Measurements from ENCODE around the gene RASA3.
A peak's percentile ranks its signal among the peaks of the same experiment; 100 is the strongest.

RASA3 gene

GRCh38 chr13:114142640-114143490 is 10.4 kb upstream of the RASA3 start:
- peaks cover 0 to 11% (median 0%) of the 10 kb centered on the region in 11 experiments; a peak in 4 of 22 replicates for H4K20me1 ChIP-seq
- H3K4me3 ChIP-seq, result no peak overlapping the region
- peaks cover 0 to 37% (median 0%) of the 10 kb centered on the region in 11 experiments; a peak in 7 of 22 replicates for H3K27me3 ChIP-seq
- TF ChIP-seq Cebpa-rat (IDR thresholded peaks at IDR 0.05), result no peak
- no peaks in the 10 kb centered on the region; a peak in 1 of 22 replicates for H3K9me3 ChIP-seq (replicated peaks in 1 of 11)
- H3K27ac ChIP-seq, result peak overlapping the region in 3 of 11 experiments; percentile 23 to 62 (median 28); a peak in 4 of 22 replicates
- no peaks in the 10 kb centered on the region for H3K36me3 ChIP-seq
- peak overlapping the region; percentile 79 to 93 (median 84) for H3K4me2 ChIP-seq
- H3K9ac ChIP-seq, result peak overlapping the region in 3 of 11 experiments; percentile 10 to 38 (median 32); a peak in 3 of 22 replicates
- peaks cover 54 to 80% (median 77%) of the 10 kb centered on the region in 10 experiments for H3K4me1 ChIP-seq

GRCh38 chr13:114142137-114142550 is 9.7 kb upstream of the RASA3 start:
- Histone ChIP-seq H3K9me3 (replicated peaks in 1 of 11) (no peaks in the 10 kb centered on the region; a peak in 1 of 22 replicates), H3K27me3 (peaks cover 0 to 37% (median 0%) of the 10 kb centered on the region in 11 experiments; a peak in 7 of 22 replicates), H3K36me3 (no peaks in the 10 kb centered on the region), H3K27ac (0 out of 22 replicates have a peak overlapping the region, but pooled peaks of 1 of the 11 experiments have one; percentile 62), H3K4me3 (no peak overlapping the region), H4K20me1 (peaks cover 0 to 11% (median 0%) of the 10 kb centered on the region in 11 experiments; a peak in 4 of 22 replicates), H3K9ac (no peak overlapping the region; a peak in 1 of 22 replicates), H3K4me2 (peak overlapping the region; percentile 79 to 93 (median 84)), H3K4me1 (peaks cover 53 to 75% (median 73%) of the 10 kb centered on the region in 10 experiments)
- TF ChIP-seq Cebpa-rat (IDR thresholded peaks at IDR 0.05), result no peak

- Histone ChIP-seq H3K9ac (no peak overlapping the region), H3K27ac (no peak overlapping the region), H3K36me3 (no peaks in the 10 kb centered on the region), H3K4me3 (no peak overlapping the region), H3K9me3 (replicated peaks in 1 of 11) (no peaks in the 10 kb centered on the region; a peak in 1 of 22 replicates), H4K20me1 (peaks cover 0 to 11% (median 0%) of the 10 kb centered on the region in 11 experiments; a peak in 4 of 22 replicates), H3K4me1 (peaks cover 53 to 67% (median 66%) of the 10 kb centered on the region in 10 experiments), H3K27me3 (peaks cover 0 to 37% (median 0%) of the 10 kb centered on the region in 11 experiments; a peak in 7 of 22 replicates), H3K4me2 (peak overlapping the region; percentile 75 to 93 (median 84))
- no peak for TF ChIP-seq Cebpa-rat (IDR thresholded peaks at IDR 0.05)
These were observed 9.0 kb upstream of the RASA3 start for GRCh38 chr13:114141261-114141996.

- no peaks in the 10 kb centered on the region; a peak in 1 of 22 replicates for H3K9me3 ChIP-seq (replicated peaks in 1 of 11)
- H3K4me3 ChIP-seq, result peak overlapping the region in 2 of 10 experiments; percentile 13 to 26; a peak in 1 of 20 replicates
- no peaks in the 10 kb centered on the region for H3K36me3 ChIP-seq
- peaks cover 52 to 62% (median 61%) of the 10 kb centered on the region in 10 experiments for H3K4me1 ChIP-seq
- peaks cover 0 to 11% (median 0%) of the 10 kb centered on the region in 11 experiments; a peak in 4 of 22 replicates for H4K20me1 ChIP-seq
- peak overlapping the region in 6 of 11 experiments; percentile 6 to 60 (median 32); a peak in 5 of 22 replicates for H3K9ac ChIP-seq
- TF ChIP-seq Cebpa-rat (IDR thresholded peaks at IDR 0.05), result no peak
- no peak overlapping the region for H3K27ac ChIP-seq
- peak overlapping the region; percentile 70 to 93 (median 84) for H3K4me2 ChIP-seq
- H3K27me3 ChIP-seq, result peaks cover 0 to 37% (median 0%) of the 10 kb centered on the region in 11 experiments; a peak in 7 of 22 replicates
These were observed 8.5 kb upstream of the RASA3 start for GRCh38 chr13:114140906-114141250.

GRCh38 chr13:114140131-114140905 is 7.9 kb upstream of the RASA3 start:
- Histone ChIP-seq H3K9me3 (replicated peaks in 1 of 11) (no peaks in the 10 kb centered on the region; a peak in 1 of 22 replicates), H3K4me1 (peaks cover 47 to 61% (median 57%) of the 10 kb centered on the region in 10 experiments), H4K20me1 (peaks cover 0 to 11% (median 0%) of the 10 kb centered on the region in 11 experiments; a peak in 4 of 22 replicates), H3K27me3 (peaks cover 0 to 35% (median 0%) of the 10 kb centered on the region in 11 experiments; a peak in 7 of 22 replicates), H3K4me2 (peak overlapping the region; percentile 70 to 93 (median 84)), H3K4me3 (peak overlapping the region in 3 of 10 experiments; percentile 7 to 26 (median 13); a peak in 3 of 20 replicates), H3K27ac (no peak overlapping the region), H3K9ac (peak overlapping the region in 8 of 11 experiments; percentile 3 to 60 (median 22); a peak in 9 of 22 replicates), H3K36me3 (no peaks in the 10 kb centered on the region)
- no peak for TF ChIP-seq Cebpa-rat (IDR thresholded peaks at IDR 0.05)

- no peak overlapping the region for H3K9ac ChIP-seq
- no peaks in the 10 kb centered on the region; a peak in 1 of 22 replicates for H3K9me3 ChIP-seq (replicated peaks in 1 of 11)
- H3K4me2 ChIP-seq, result no peak overlapping the region
- no peak overlapping the region for H3K4me3 ChIP-seq
- H3K27me3 ChIP-seq, result peaks cover 0 to 17% (median 0%) of the 10 kb centered on the region in 11 experiments; a peak in 7 of 22 replicates
- peaks cover 0 to 19% (median 5%) of the 10 kb centered on the region in 11 experiments; a peak in 5 of 22 replicates for H4K20me1 ChIP-seq
- H3K4me1 ChIP-seq, result peaks cover 26 to 39% (median 36%) of the 10 kb centered on the region in 10 experiments
- no peaks in the 10 kb centered on the region for H3K36me3 ChIP-seq
- no peak for TF ChIP-seq Cebpa-rat (IDR thresholded peaks at IDR 0.05)
- no peak overlapping the region for H3K27ac ChIP-seq
These were observed 4.2 kb upstream of the RASA3 start for GRCh38 chr13:114136576-114136975.

- no peaks in the 10 kb centered on the region for H3K36me3 ChIP-seq
- no peak overlapping the region for H3K4me3 ChIP-seq
- peaks cover 0 to 24% (median 7%) of the 10 kb centered on the region in 11 experiments; a peak in 7 of 22 replicates for H4K20me1 ChIP-seq
- peaks cover 21 to 39% (median 28%) of the 10 kb centered on the region in 10 experiments for H3K4me1 ChIP-seq
- peaks cover 0 to 10% (median 0%) of the 10 kb centered on the region in 11 experiments; a peak in 7 of 22 replicates for H3K27me3 ChIP-seq
- H3K27ac ChIP-seq, result no peak overlapping the region
- peak overlapping the region in 2 of 11 experiments; percentile 62 to 85; a peak in 1 of 22 replicates for H3K4me2 ChIP-seq
- no peak for TF ChIP-seq Cebpa-rat (IDR thresholded peaks at IDR 0.05)
- no peak overlapping the region for H3K9ac ChIP-seq
- H3K9me3 ChIP-seq (replicated peaks in 1 of 11), result no peaks in the 10 kb centered on the region; a peak in 1 of 22 replicates
These were observed 3.3 kb upstream of the RASA3 start for GRCh38 chr13:114135731-114136171.

All from BLaER1 treated with 17β-estradiol and CSF1 and Interleukin-3, amounts not matched to agents 10 nM and 100 nM (cell line).